OCI-M2 (cell line): ENCODE data around the gene B9D1.

Experiments
- DNase-seq: peaks from one replicate; lab custom pipeline; 2025; ENCODE audit not compliant: unreplicated experiment; lab: John Stamatoyannopoulos, UW

The B9D1 gene

DNA sequence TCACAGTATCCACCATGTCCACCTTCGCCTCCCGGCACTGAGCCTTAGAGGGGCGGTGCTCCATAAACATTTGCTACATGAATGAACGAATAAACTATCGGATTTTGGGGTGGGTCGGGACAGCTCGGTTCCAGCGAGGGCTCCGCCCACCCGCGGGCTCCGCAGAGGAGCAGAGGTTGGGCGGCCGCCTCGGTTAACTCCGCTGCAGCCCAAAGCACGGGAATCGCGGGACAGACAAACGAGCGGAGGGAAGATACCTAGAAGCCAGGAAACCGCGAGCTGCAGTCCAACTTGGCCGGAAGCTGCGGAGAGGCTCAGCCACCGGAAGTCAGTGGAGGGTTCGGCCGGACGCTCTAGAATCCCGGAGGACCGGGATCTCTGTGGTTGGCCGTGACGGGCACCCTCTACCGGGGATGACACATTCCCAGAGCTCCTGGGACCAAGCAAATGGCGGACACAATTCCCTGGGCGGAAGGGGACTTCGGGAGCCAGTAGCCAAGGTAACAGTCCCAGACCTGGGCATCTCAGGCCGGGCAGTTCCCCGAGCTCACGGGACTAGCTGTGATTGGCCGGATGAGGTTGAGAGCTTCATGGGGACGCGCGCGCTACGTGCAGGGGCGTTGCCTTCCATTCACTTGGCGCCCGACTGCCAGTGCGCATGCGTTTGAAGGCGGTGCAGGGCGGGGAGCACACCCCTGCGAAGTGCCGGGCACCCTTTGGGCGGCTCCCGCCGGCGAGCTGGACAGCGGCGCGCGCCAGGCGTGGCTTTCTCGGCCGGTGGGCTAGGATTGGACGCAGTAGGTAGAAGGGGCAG, 15.3 kb upstream of the B9D1 start:
- peak; percentile 77 for DNase-seq

DNA sequence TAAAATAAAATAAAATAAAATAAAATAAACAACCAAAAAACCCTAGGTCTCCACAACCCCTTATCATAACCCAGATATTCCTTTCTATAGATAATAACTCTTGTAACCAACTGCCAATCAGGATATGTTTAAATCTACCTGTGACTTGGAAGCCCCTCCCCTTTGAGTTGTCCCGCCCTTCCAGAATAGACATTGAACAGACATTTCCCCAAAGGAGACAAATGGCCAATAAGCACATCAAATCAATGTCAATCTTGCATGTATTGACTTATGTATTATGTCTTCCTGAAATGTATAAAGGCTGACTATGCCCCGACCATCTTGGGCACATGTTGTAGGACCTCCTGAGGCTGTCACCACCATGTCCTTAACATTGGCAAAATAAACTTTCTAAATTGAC, 14.3 kb upstream of the B9D1 start:
- DNase-seq = no peak

DNA sequence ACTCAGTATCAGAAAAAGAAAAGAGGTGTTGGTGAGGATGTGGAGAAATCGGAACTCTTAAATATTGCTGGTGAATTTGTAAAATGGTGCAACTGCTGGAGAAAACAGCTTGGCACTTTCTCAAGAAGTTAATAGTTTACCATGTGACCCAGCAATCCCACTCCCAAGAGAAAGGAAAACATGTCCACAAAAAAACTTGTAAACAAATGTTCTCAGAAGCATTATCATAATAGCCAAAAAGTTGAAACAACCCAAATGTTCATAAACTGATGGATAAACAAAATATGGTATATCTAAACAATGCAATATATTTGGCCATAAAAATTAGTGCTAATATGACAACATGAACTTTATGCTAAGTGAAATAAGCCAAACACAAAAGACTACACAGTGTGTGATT, 13.2 kb upstream of the B9D1 start:
- no peak for DNase-seq

DNA sequence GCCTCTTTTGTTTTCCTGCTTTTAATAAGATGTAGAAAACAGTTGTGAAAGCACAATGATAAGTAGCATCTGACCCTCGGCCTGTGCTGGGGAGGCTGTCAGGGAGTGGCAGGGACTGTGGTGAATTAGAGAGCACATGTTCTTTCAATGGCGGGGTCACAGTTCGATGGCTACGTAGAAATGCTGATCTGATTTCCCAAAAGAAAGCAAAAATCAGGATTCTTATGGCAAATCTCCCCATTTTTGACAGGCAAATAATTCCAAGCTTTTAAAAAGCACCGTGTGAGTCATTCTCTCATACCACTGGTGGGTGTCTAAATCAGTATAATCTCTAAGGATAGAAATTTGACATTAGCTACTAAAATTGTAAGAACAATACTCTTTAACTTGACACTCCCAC, 11.6 kb upstream of the B9D1 start:
- no peak for DNase-seq

DNA sequence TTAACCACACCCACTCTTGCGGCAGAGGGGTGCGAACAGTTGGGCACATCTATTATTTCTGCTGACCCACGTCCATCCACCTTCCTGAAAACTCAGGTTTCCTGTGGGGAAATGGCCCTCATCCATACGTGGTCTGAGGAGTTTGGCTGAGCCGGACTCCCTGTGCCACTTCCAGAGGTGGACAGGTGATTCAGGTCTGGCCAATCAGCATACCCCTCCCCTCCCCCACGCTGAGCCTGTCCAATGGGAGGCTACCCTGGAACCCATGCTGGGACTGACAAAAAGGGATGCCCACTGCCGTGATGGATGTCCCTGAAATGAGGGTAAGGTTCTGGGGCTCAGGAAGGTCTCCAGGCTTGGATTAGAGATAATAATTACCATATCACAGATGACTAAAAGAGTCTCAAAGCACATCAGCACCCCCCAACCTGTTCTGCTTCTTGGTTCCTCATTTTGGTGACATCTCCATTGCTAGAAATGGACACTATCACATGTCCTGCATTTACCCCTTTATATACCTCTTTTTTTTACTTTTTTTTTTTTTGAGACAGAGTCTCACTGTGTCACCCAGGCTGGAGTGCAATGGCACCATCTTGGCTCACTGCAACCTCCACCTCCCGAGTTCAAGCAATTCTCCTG, 10.5 kb upstream of the B9D1 start:
- no peak for DNase-seq

DNA sequence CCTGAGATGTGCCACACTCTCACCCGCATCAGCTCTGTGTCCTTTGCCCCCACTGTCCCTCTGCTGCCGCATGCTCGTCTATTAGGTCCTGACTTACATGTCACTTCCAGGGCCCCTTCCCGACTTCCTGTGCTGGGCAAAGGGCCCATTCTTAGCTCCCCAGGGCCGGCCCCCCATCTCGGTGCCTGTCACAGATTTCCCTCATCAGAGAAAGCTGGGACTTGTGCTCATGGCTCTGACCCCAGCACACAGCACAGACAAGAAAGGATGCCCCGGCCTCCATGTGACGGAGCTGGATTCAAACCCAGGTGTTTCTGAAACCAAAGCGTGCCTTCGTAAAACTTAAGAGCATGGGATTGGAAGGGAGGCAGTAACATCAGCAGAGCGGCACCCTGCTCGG, 9.9 kb upstream of the B9D1 start:
- no peak for DNase-seq

DNA sequence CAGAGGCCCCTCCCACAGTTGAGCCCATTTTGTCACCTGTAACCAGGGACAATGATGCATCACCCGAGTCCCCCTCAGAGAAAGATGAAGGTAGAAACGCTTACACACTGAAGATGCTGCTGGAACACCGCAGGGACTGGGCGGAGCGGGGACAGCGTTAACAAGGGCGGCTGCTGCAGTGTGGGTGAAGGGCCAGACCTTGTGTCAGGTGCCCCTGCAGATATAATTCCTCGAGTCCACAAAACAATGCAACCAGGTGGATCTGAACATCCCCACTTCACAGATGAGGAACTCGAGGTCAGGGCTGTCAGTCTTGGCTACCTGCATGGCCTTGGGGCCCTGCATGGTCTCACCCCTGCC, 9.5 kb upstream of the B9D1 start:
- no peak for DNase-seq

DNA sequence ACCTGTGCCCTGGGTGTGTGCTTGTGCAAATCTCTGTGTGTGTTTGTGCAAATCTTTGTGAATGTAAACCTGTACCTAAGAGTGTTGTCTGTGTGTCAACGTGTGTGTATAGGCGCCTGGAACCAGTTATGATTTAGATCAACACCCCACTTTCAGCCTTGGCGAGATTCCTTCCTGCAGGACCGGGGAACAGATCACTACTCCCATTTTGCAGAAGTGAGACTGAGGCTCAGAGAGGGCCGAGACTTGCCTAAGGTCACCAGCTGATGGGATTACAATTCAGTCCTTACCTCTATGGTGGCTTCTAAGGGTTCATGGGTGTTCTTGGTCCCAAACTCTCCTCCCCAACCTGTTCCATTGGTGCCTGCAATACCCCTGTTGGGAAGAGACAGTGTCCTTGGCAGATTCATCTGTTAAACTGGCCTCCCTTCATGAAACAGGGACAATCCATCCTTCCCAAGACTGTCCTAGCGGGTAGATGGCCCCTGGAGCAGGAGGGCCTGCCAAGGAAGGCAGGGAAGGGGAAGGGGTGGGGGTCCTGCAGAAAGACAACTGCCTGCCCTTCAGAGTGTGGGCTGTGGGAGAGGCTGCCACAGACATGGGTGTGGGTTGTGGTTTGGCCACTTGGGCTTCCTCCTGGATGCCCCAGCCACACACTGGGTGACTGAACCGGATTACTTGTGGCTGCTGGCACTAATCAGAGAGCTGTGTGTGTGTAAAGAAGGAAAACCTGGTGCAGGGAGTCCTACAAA, 8.9 kb upstream of the B9D1 start:
- no peak for DNase-seq

DNA sequence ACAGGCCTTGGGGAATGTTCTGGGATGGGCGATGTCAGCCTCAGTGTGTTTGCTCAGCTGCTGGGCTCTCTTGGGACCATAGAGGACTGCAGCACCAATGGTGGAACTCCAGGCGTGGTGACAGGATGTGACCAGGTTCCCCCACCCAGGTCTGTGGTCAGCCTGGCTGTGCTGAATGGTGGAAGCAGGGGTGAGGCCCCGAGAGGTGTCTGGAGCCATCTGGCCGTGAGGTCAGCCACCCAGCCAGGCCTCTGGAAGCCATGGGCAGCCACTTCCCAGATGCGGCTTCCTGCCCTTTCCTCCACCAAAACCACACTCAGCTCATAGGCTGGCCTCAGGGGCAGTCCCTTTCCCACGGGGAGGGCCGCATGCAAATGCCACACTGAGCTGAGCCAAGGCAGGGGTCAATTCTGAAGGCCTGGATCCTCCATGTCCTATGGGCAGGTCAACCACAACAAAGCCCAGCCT, 8.0 kb upstream of the B9D1 start:
- no peak for DNase-seq

DNA sequence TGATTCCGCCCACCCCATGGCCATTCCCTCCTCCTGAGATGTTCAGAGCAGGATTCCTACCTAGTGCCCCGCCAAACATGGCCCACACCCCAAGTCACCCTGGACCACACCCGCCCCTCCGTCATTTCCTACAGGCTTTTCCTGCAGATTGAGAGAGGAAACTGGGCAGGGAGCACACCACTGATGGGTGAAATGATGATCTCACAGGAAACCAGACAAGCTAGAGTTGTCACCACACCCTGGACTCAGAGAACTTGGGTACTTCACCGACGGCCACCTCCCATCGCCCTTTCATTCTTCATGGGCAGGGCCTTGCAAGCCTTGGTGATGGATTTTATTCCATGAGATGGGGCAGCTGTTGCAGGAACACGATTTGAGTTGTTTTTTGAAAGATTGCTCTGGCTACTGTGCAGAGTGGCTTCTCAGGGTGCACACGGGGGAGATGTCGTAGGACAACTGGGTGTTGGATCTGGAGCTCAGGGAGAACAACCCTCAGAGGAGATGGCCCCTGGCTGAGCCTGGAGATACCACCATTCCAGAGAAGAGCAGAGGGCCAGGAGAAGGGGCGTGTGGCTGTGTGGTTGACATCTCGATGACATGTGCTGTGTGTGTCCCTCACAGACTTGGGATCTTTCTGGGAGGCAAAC, 7.4 kb upstream of the B9D1 start:
- DNase-seq = no peak

DNA sequence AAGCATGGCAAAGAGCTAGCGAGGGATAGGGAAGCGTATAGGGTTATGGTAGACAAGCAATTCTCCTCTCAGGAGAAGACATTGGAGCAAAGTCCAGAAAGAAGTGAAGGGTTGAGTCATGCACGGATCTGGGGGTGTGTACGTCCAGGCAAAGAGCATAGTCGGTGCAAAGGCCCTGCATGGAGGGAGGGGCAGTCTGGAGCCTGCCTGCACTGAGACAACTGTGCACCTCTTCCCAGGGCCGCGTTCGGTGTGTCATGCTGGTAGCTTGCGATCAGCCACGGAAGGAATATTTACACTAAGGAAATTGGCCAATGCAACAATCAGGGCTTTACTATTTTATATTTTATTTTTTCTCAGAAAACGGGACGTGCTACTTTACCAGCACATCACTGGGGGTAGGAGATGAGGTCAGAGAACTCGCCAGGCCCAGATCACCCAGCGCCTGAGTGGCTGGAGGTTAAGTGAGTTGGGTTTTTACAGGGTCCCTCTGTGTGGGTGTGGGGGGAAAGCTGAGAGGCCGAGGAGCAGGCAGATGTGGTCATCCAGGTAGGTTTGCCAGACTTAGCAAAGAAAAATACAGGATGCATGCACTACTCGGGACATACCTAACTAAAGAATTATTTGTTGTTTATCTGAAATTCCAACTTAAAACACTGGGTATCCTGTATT, 6.7 kb upstream of the B9D1 start:
- no peak for DNase-seq

DNA sequence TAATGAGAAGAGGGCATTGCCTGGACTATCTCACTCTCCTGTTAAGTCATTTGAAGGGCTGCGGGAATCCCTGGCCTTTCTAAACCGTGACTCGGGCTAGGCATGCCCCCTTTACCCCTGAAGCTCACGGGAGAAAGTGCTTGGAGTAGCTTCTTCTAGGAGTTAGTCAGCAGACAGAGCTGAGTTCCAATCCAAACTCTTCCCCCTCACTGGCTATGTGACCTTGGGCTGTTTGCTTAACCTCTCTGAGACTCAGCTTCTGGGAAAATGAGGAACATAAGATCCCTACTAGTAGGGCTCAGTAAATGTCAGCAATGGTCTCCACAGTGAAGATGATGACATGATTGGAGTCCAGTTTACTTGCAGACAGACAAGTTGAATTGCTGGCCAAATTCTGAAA, 5.7 kb upstream of the B9D1 start:
- no peak for DNase-seq

DNA sequence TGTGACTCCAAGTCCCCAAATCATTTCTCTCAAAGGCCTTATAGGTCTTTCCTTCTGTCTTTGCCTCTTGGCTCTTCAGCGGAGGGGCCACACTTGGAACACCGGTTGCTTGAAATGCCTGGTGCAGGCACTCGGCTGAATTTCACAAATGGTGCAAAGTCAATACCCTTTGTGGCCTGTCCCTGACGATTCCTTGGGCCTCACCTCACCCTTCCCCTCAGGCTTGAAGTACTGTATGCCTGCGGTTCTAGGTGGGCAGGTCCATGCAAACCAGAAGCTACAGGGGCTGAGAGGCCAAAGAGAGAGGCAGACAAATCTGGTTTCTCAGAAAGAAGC, 4.1 kb upstream of the B9D1 start:
- DNase-seq = no peak

DNA sequence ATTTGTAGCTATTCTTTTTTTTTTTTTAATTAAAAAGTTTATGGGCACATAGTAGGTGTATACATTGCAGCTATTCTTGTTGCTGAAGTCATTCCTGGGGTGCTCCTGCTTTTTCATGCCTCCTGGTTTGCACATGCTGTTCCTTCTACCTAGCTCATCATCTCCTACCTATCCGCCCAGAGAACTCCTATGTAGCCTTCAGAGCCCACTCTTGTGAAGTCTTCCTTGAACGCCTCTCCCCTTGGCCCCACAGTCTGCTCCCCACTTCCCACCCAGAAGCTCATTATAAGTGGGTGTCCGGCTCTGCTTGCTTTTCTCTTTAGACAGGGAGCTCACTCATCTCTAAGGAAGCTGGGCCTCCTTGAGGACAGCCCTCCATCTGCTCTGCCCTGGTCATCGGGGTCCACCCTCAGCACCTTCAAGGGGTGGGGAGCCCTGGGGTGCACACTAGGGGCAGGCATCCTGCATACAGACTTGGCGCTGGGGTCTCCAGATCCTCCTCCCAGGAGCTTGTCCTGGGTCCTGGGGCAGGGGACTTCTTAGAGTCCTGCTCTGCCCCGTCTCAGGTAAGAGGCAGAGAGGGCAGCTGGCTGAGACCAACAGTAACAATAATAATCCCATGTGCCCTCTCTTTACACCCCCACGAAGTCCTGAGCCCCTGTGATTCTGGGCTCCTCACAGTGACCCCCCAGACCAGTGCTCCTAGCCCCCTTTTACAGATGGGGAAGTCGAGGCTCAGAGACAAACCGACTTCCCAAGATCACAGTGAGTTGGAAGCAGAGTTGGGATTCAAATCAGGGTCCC, 3.5 kb upstream of the B9D1 start:
- DNase-seq = no peak

DNA sequence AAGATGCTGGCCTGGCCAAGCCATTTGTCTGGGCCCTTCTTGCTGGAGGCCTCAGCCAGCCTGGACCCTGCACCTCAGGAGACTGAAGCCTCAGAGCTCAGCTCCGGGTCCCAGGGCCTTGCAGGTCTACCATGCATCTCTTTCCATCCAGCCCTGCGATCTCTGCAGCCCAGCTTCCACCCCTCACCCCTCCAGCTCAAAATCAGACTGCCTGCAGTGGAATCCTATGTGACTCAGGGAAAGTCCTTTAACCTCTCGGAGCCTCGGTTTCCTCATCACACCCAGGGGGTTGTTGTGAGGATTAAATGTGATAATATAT, 2.9 kb upstream of the B9D1 start:
- DNase-seq = no peak

DNA sequence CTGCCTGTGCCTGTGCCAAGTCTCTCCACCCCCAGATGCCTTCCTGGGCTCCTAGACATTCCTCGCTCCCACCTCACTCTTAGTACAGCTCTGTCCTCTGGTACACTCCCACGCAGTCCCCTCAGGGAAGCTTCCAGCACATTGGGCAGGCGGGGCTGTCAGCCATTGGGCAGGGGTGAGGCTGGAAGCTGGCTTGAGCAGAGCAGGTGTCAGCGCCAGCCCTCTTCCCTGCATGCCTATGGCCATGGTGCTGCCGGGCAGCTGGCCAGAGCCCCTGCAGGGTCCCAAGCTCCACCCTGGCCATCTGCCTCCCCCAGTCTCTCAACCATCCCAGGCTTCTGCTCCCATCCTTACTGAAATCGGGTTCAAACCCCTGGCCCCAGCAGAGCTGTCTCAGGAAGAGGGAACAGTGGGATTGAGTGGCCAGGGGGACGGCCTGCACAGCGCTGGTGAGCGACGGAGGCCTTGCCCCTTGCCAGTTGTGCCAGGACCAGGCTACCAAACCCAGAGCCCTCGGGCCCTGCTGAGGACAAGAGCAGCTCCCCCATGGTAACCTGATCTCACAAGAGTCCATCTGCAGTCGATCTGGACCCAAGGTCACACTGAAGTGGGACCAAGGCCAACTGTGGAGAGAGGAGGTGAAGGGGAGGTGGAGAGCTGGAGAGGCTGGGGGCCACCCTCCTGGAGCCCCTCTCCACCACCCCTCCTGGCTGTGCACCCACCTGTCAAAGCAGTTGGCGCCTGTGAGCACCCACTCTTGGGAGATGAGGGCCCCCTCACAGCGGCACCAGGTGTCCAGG, 2.4 kb upstream of the B9D1 start:
- DNase-seq = no peak

DNA sequence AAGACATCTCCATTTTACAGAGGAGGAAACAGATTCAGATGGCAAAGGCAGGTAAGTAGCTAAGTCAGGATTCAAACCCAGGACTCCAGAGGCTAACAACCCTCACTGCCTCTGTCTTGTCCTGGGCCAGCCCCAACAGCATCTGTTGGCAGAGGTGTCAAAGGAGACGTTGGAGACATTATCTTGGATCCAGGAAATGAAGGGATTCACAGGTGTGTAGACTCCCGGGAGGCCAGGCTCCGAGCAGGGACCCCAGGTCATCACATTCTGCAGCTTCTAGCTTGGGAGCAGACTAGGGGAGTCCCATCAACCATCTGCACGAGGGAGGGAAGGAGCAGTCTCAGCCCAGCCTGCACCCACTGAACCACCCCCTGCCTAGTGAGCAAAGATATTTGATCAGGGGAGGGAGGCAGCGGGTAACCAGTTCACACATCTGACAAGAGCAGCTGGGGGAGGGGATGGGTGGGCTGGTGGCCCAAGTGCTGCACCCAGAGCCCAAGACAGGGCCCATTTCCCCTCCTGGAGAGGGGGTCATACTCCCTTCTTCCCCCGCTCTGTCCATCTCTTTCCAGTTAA, 1.0 kb upstream of the B9D1 start:
- DNase-seq = no peak

DNA sequence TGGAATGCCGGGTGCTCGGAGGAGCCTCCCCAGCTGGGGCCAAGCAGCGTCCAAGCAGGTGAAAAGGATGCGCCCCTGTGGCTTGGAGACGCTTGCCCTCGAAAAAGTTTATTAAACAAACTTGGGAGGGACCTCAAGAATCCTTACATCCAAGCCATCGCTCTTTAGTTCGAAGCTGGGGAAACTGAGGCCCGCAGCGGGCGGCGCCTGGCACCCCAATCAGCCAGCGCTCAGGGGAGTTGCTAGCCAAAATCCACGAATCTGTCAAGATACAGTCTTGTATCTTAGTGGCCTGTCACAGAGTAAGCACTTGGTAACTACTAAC, 553 bp upstream of the B9D1 start:
- DNase-seq = no peak

DNA sequence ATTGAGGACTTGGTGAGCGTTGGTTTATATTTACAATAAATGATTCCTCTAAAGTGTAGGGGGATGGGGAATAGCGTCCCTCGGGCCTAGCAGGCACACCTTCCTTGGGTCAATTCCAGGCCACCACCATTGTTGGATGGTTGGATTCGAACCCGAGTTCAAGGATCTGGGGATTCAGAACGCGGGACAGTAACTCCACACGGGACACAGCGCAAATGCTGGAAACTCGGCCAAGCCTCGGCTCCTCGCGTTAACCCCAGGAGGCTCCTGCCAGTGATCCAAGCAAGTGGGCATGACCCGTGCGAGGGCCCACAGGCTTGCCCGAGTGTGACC, 613 bp downstream of the B9D1 start:
- DNase-seq = no peak

DNA sequence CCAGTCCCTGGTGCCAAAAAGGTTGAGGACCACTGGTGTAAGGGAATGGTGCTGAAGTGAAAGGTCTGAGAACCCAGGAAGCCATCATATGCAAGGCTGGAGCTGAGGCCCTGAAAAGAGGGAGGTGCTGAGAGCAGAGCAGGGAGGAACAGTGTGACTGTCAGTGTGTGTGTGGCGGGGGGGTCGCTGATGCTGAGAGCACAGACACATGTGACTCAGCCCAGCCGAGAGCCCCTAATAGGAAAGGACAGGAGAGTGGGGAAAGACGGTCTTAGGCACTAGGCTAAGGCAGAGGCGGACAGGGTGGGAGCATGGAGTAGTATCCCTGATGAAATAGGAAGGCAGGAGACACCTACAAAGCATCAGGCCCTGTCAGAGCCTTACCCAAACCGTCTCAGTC, 1.2 kb downstream of the B9D1 start:
- no peak for DNase-seq
